Transverse colon (tissue), 4 donors: ENCODE data around the gene ETV6. TPM values are rescaled to one million over a fixed set of nuclear protein-coding genes. Genes with fewer than 3 reads are reported as not detected.

ENCODE experiments used
- DNase-seq: peaks from one replicate; pipeline ENCODE4 v3.0.0-alpha.2; 2019
- H3K27ac ChIP-seq, 4 donors: fragments of 200-600 bp; sonication (generic); 2 replicates each; pipeline ENCODE4 v1.5.1; 2016 to 2018; ENCODE audit warnings: inconsistent platforms in 4 of 4
- H3K27me3 ChIP-seq: fragments of 200-600 bp; sonication (generic); 2 replicates; pipeline ENCODE4 v1.5.1; 2017; ENCODE audit warnings: inconsistent platforms
- H3K36me3 ChIP-seq, 4 donors: fragments of 200-600 bp; sonication (generic); 2 replicates each; pipeline ENCODE4 v1.5.1; 2017 to 2019; ENCODE audit warnings: inconsistent platforms in 4 of 4
- H3K4me1 ChIP-seq, 4 donors: fragments of 200-600 bp; sonication (generic); 2 replicates each; pipeline ENCODE4 v1.5.1; 2017 to 2020; ENCODE audit warnings: inconsistent platforms in 4 of 4
- H3K4me3 ChIP-seq, 4 donors: fragments of 200-600 bp; sonication (generic); 1 replicate in 1 of 4; 2 replicates in 3 of 4; pipeline versions ENCODE4 v1.5.1 to v1.6.1; 2017 to 2019; ENCODE audit warnings: inconsistent platforms in 4 of 4
- H3K9me3 ChIP-seq, 2 donors: fragments of 200-600 bp; sonication (generic); 2 replicates each; pipeline ENCODE4 v1.5.1; 2017 to 2019; ENCODE audit warnings: inconsistent platforms in 2 of 2
- EP300 ChIP-seq: sonication (generic); formaldehyde crosslinking; IDR thresholded peaks from one replicate; pipeline ENCODE4 v1.6.1; 2017; ENCODE audit warnings: antibody characterized with exemption, low read depth
- POLR2A ChIP-seq: fragments of 450-650 bp; IDR thresholded peaks from one replicate; pipeline ENCODE4 v1.6.1; 2016; ENCODE audit warnings: antibody characterized with exemption, mild to moderate bottlenecking, moderate library complexity
- POLR2AphosphoS5 ChIP-seq, 3 donors: sonication (generic); formaldehyde crosslinking; IDR thresholded peaks; one replicate each; pipeline ENCODE4 v1.6.1; 2016; ENCODE audit warnings: antibody characterized with exemption in 3 of 3
- WGBS, 2 donors: methylation state at CpG; one replicate each; pipeline ENCODE4 v1.1.5; 2018; ENCODE audit warnings: low coverage in 1 of 2; 5-methylcytosine and 5-hydroxymethylcytosine counted together
- in situ Hi-C, 4 donors: fragments of 200-750 bp; cut with MboI; loops; one replicate each; pipeline versions ENCODE4 v1.15.0 to v1.15.1; 2017; ENCODE audit warnings: low sequenced_read_pairs in 3 of 4, low pct_ligation_motif_present in 1 of 4, low pct_unique_long_range_greater_than_20kb in 1 of 4
- intact Hi-C: fragments of 100-400 bp; cut with DNase I; formaldehyde crosslinking; loops from one replicate; pipeline ENCODE4 v1.15.1; 2023; ENCODE audit warnings: low total_unique reads
- total RNA-seq, 4 donors: library from RNA; depleted of rRNA; stranded (reverse); fragments of >200 nt; gene quantifications; one replicate each; pipeline ENCODE4 v1.1.0, GENCODE V29; 2016
- TF ChIP-seq, protein P1 (sequence below), 5 experiments: fragments of 200-600 bp in 3 of 5; fragments of 450-650 bp in 2 of 5; sonication (generic) in 3 of 5; IDR thresholded peaks; 1 replicate in 2 of 5; 2 replicates in 3 of 5; pipeline ENCODE4 v1.5.1; 2016 to 2017; ENCODE audit warnings: antibody characterized with exemption in 5 of 5, inconsistent platforms in 3 of 5, mild to moderate bottlenecking in 2 of 5, moderate library complexity in 1 of 5

ETV6 gene
- total RNA-seq, 4 donors from 2014 or later = 19.9 to 47.9 (median 41.0) TPM

DNA sequence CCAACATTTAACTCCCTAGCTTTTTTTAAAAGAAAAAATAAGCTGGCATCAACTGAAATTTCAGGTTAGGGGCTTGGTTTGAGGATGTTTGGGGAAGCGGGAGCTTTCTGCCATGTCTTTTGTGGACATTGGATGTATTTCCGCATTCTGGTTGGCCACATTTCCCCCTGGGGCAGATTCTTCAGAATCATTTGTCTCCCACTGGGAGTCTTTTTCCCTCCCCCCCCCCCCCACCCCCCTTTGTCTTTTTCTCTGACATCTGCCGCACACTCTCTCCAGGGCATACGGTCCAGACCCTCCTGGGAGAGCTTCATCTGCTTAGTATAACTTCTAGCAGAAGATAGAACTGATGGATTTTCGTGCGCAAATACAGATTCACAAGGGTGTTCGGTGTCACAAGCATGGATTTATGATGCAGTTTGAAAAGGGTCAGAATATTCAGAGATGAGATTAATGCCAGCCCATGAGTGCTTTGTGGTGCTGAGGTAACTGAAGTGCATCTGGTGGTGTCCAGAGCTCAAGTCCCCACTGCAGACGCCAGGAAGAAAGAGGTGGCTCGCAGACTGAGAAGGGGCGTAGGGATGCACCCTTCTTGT, 40.2 kb downstream of the ETV6 start:
- intact Hi-C loops = no loop called here
- in situ Hi-C loops = no loop called here
- peak; percentile 28 for TF ChIP-seq EP300
- TF ChIP-seq POLR2AphosphoS5 (IDR thresholded peaks at IDR 0.05) = peak in 1 of 3 donors; percentile 49
- no peak for TF ChIP-seq POLR2A
- no peak for DNase-seq
- Histone ChIP-seq H3K36me3 (no peaks in the 10 kb centered on the region), H3K9me3 (no peaks in the 10 kb centered on the region), H3K27ac (peak overlapping the region; percentile 24 to 64 (median 58)), H3K4me1 (peaks cover 30 to 60% (median 52%) of the 10 kb centered on the region in 4 donors), H3K27me3 (no peaks in the 10 kb centered on the region), H3K4me3 (no peak overlapping the region)
- 79 to 88% methylated on average over 5 to 10 of the region's 10 CpGs for WGBS, 2 donors

DNA sequence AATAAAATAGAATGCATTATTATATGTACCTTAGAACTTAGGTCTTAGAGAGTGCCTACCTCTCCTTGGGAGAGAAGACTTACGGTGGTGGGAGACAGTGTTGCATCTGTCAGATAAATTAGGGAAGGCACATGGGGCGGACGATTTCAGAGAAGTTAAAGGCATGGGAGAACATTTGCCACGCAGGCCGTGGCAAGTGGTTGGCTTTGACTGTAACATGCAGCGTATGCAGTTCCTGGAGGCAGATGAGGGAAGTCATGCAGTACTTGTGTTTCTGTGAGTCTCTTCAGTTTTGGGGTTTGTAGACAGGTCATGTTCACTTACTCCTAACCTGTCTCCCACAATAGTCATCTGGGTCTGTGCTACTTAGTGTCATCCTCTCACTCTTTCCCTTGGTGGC, 43.6 kb downstream of the ETV6 start:
- 92 to 100% methylated on average over 3 to 6 of the region's 6 CpGs for WGBS, 2 donors
- H3K4me1 ChIP-seq = peaks cover 12 to 43% (median 25%) of the 10 kb centered on the region in 4 donors
- no peak for DNase-seq
- intact Hi-C loops (no loop called here), in situ Hi-C loops (no loop called here)
- TF ChIP-seq, protein P1, sequence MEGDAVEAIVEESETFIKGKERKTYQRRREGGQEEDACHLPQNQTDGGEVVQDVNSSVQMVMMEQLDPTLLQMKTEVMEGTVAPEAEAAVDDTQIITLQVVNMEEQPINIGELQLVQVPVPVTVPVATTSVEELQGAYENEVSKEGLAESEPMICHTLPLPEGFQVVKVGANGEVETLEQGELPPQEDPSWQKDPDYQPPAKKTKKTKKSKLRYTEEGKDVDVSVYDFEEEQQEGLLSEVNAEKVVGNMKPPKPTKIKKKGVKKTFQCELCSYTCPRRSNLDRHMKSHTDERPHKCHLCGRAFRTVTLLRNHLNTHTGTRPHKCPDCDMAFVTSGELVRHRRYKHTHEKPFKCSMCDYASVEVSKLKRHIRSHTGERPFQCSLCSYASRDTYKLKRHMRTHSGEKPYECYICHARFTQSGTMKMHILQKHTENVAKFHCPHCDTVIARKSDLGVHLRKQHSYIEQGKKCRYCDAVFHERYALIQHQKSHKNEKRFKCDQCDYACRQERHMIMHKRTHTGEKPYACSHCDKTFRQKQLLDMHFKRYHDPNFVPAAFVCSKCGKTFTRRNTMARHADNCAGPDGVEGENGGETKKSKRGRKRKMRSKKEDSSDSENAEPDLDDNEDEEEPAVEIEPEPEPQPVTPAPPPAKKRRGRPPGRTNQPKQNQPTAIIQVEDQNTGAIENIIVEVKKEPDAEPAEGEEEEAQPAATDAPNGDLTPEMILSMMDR (IDR thresholded peaks at IDR 0.05) = no peak
- peak overlapping the region; percentile 5 to 73 (median 56) for H3K27ac ChIP-seq
- H3K27me3 ChIP-seq = no peaks in the 10 kb centered on the region
- H3K4me3 ChIP-seq = no peak overlapping the region
- H3K9me3 ChIP-seq = no peaks in the 10 kb centered on the region
- H3K36me3 ChIP-seq = no peaks in the 10 kb centered on the region

DNA sequence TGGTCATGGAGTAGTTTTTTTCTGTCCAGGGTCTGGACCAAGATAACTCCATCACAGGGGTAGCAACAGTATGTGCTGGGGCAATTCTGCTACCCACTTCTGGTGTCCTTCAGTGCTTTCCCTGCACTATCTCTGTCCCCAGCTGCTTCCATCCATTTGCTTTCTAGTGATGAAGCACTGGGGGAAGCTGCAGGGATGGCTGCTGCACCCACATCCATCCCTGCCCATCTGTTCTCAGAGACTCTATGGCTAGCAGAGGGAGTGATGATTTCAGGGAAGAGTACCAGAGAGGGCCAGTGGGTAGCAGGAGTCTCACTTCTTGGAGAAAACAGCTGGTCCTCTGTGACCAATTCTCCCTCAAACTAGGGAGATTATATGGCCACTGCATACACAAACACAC, 44.1 kb downstream of the ETV6 start:
- DNase-seq = no peak
- Histone ChIP-seq H3K27ac (peak overlapping the region; percentile 5 to 73 (median 56)), H3K9me3 (no peaks in the 10 kb centered on the region), H3K4me3 (no peak overlapping the region), H3K36me3 (no peaks in the 10 kb centered on the region), H3K27me3 (no peaks in the 10 kb centered on the region), H3K4me1 (peaks cover 7 to 38% (median 20%) of the 10 kb centered on the region in 4 donors)
- TF ChIP-seq, protein P1 (IDR thresholded peaks at IDR 0.05) = no peak
- TF ChIP-seq POLR2A = no peak
- TF ChIP-seq POLR2AphosphoS5 (IDR thresholded peaks at IDR 0.05) = no peak
- TF ChIP-seq EP300 = no peak
- intact Hi-C loops (no loop called here), in situ Hi-C loops (no loop called here)

DNA sequence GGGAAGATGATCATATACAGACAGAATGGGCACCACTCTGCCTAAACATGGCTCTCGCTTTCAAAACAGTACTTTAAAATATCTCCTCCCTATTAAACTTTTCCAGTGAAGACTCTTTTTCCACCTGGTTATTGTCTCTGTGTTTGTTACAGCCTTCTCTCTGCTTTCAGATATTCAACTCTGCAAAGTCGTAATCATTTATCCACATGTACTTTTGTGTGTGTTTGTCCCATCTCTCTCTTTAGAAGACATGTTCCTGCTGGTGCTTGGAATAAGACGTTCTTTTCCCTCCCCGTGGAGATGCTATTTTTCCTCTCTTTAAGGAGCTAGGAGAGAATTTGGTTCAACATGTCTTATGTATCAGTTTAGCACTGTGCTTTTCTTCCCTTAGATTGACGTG, 45.1 kb downstream of the ETV6 start:
- Histone ChIP-seq H3K27me3 (no peaks in the 10 kb centered on the region), H3K27ac (peak overlapping the region; percentile 53 to 73 (median 60)), H3K9me3 (no peaks in the 10 kb centered on the region), H3K36me3 (no peaks in the 10 kb centered on the region), H3K4me1 (peaks cover under 1 to 31% (median 14%) of the 10 kb centered on the region in 4 donors), H3K4me3 (no peak overlapping the region)
- TF ChIP-seq POLR2A (no peak), POLR2AphosphoS5 (IDR thresholded peaks at IDR 0.05) (peak; percentile 31 to 62 (median 33)), EP300 (peak; percentile 65)
- intact Hi-C loops = no loop called here
- 59 to 70% methylated on average over 5 of the region's 5 CpGs for WGBS, 2 donors
- in situ Hi-C loops = no loop called here
- DNase-seq = no peak

DNA sequence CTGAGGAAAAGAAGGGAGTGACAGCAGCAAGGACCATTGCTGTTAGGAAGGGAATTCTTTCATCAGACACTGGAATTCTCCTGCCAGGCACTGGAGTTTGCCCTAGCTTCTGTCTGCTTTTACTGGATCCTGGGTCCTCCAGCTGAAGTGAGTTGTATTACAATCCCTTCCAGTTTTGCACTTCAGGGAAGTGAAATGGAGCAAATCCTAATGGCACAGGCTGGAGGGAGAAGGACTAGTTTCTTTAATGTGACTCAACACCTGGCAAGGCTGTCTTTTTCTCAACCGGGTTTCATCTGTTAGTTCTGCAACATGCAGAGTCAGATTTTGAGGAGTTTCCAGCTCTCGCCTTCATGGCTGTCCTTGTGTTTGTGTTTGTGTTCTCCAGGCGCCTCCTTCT, 45.8 kb downstream of the ETV6 start:
- WGBS, 2 donors = 78 to 85% methylated on average over 2 to 3 of the region's 3 CpGs
- no peaks in the 10 kb centered on the region for H3K36me3 ChIP-seq
- peak overlapping the region; percentile 53 to 73 (median 60) for H3K27ac ChIP-seq
- H3K9me3 ChIP-seq = no peaks in the 10 kb centered on the region
- no peak overlapping the region for H3K4me3 ChIP-seq
- peaks cover 0 to 34% (median 13%) of the 10 kb centered on the region in 4 donors for H3K4me1 ChIP-seq
- in situ Hi-C loops (no loop called here), intact Hi-C loops (no loop called here)
- H3K27me3 ChIP-seq = no peaks in the 10 kb centered on the region
- TF ChIP-seq EP300 = no peak
- peak in 1 of 3 donors; percentile 18 for TF ChIP-seq POLR2AphosphoS5 (IDR thresholded peaks at IDR 0.05)
- TF ChIP-seq, protein P1 (IDR thresholded peaks at IDR 0.05) = no peak
- no peak for TF ChIP-seq POLR2A
- DNase-seq = no peak
